ENCODE measurements around the gene KTI12.
"Not testable (repeated sequence)": the region's sequence is repeated elsewhere in the genome, so short reads cannot be mapped to it uniquely, and the experiment has no call there.

The KTI12 gene

DNA sequence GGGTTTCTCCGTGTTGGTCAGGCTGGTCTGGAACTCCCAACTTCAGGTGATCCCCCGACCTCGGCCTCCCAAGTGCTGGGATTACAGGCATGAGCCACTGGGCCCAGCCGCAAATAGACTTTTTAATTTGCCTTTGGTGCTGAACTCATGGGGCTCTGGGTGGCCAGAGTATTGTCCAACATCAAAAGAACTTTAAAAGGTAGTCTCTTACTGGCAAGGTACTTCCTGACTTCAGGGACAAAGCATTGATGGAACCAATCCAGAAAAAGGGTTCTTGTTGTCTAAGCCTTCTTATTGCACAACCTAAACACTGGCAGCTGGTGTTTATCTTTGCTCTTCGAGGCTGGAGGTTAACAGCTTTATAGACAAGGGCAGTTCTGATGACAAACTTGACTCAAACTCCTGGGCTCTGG is 3.8 kb upstream of the KTI12 start:
- no peak for DNase-seq

DNA sequence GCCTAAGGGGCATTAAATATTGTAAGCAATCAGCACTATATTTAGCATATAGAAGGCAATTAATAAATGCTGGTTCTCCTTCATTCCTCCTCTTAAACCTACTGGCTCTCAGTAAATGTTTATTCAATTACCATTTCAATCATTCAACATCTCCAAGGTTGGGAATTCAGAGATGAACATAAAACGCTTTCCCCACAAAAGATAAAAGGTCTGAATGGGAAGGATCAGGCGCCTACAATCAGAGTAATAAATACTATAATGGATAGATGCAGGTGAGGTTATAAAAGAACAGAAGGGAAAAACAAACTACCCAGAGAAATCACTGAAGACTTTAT is 407 bp upstream of the KTI12 start:
- DNase-seq: no peak

DNA sequence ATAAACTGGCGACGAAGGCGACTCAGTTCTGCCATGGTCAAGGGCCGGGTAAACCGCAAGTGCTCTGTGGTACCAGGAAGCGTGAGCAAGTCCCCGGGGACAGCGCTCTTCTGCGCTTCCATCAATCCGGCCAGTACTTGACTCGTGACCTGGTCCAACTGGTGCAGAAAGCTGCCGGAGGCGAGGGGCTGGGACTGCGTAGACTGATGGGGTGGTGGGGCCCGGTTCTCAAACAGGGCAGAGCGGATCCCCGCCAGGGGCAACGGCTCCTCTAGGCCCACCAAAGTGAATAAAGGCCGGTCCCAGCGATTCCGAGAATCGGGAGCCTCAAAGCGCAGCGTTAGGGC is 852 bp downstream of the KTI12 start:
- peak in 1 of 2 donors; percentile 15 for DNase-seq

DNA sequence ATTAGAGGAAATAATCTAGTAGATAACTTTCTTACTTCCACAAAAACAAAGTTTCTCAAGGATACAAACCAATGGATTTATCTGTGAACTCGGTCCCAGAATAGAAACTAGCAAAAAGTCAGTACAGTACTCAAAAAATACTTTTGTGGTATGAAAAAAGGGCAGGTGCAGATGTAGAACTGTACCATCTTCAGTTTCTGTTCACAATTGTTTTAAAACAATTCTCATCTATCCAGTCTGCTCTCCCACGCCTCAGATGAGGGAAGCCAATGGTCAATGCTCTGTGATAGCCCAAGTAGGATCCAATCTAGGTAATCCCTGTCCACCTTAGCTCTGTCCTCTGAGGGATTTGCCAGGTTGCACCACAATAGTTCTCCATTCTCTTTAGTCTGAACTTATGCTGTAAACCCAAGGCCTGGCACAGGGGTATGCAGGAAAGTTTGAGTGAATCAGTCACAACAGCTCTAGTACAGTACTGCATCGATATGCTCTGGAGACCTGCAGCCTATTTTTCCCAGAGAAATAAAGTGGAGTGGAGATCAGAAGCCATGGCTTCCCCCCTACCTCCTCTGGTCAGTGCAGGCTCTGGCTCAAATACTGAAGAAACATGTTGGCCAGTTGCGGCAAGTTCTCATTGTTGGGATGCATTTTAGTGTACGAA is 1.4 kb downstream of the KTI12 start:
- no peak for DNase-seq

DNA sequence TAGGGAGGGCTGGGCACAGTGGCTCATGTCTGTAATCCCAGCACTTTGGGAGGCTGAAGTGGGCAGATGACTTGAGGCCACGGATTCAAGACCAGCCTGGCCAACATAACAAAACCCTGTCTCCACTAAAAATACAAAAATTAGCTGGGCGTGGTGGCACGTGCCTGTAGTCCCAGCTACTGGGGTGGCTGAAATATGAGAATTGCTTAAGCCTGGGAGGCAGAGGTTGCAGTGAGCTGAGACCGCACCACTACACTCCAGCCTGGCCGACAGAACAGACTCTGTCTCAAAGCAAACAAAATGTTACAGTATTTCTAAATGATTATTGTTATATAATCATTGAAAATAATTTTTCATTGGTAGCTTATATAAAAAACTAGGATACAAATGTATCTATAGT is 4.8 kb downstream of the KTI12 start:
- not testable (repeated sequence) for DNase-seq

DNA sequence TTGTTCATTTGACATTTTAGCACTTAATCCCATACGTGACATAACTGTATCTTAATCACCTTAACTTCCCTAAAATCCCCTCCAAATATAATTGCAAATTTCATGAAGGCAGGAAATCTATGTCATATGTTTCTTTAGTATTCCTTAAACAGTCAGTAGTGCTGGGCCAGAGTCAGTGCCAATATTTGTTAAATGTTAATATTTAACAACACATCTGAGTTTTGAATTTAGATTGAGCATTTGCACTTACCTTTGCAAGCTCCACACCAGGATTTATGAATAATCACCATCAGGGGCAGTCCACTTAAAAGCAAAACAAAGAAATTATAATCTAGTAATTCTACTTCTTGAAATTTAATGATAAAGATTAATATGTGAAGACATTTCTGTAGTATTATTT is 5.3 kb downstream of the KTI12 start:
- peak in 1 of 2 donors; percentile 22 for DNase-seq

DNA sequence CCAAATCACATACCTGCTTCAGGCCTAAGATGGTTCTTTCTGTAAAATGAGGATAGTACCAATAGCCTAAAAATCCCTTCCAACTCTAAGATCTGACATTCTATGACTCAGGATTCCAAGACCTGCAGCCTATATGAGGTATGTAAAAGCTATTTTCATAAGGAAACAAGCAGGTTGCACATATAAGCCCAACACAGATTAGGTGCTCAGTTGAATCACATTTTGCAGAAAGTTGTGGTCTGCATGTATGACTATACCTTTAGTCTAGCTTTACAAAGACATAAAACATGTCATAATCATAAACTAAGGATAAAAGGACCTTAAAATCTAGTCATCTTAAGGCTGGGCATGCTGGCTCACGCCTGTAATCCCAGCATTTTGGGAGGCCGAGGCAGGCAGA is 7.3 kb downstream of the KTI12 start:
- DNase-seq: no peak

DNA sequence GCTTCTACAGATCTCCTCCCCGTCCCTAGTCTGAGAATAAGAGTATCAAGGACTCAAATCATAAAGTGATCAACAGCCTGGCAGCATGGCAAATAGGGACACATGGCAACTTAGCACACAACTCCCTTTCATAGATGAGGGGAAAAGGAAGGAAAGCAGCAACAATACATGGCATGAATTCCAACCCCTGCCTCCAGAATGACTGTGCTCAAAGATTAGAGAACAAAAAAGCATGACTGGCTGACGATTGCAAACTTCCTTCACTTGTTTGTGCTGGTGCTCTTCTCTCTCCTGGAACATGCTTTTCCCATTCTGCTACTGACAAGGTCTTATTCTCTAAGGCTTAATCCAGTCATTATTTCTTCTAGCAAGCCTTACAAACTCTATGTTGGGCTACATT is 11.5 kb downstream of the KTI12 start:
- no peak for DNase-seq

DNA sequence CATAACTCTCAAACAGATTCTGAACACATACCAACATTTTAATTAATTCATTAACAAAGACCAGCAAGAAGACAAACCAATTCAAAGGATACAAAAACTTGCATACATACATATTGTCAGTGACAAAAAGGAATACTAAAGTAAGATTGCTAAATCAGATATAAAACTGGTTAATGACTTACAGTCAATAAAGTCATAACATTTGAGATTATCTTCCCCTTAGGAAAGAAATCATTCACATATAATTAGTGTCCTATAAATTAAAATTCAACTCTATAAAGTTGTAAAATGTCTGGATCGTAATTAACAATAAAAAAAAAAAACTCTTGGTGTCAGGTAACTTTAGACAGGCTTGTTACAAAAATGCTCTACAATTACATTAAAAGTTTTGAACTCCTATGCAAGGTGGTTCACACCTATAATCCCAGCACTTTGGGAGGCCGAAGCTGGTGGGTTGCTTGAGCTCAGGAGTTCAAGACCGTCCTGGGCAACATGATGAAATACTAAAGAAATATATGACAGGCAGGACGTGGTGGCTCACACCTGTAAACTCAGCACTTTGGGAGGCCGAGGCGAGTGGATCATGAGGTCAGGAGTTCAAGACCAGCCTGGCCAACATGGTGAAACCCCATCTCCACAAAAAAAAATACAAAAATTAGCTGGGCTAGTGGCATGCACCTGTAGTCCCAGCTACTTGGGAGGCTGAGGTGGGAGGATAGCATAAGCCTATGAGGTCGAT is 25.4 kb downstream of the KTI12 start:
- DNase-seq: no peak

DNA sequence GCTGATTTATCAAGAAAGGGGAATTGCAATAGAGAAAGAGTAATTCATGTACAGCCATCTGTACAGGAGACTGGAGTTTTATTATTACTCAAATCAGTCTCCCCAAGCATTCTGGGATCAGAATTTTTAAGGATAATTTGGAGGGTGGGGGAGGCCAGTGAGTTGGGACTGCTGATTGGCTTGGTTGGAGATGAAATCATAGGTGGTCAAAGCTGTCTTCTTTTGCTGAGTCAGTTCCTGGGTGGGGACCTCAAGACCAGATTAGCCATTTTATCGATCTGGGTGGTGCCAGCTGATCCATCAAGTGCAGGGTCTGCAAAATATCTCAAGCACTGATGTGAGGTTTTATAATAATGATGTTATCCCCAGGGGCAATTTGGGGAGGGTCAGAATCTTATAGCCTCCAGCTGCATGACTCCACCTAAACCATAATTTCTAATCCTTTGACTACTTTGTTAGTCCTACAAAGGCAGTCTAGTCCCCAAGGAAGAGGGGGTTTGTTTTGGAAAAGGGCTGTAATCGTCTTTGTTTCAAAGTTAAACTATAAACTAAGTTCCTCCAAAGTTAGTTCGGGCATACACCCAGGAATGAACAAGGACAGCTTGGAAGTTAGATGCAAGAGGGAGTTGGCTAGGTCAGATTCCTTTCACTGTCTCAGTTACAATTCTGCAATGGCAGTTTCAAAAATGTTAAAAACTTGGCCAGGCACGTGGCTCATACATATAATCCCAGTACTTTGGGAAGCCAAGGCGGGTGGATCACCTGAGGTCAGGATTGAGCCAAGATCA is 26.2 kb downstream of the KTI12 start:
- no peak for DNase-seq

DNA sequence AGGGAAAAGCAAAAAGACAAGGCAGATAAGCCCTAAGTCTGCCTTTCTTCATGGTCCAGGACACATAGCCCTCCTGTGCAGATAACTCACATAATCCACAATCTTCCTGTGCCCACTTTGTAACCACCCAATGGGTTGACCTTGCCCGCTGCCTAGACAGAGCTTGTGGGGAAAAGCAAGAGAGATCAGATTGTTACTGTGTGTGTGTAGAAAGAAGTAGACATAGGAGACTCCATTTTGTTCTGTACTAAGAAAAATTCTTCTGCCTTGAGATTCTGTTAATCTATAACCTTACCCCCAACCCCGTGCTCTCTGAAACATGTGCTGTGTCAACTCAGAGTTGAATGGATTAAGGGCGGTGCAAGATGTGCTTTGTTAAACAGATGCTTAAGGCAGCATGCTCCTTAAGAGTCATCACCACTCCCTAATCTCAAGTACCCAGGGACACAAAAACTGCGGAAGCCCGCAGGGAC is 27.5 kb downstream of the KTI12 start:
- not testable (repeated sequence) for DNase-seq

DNA sequence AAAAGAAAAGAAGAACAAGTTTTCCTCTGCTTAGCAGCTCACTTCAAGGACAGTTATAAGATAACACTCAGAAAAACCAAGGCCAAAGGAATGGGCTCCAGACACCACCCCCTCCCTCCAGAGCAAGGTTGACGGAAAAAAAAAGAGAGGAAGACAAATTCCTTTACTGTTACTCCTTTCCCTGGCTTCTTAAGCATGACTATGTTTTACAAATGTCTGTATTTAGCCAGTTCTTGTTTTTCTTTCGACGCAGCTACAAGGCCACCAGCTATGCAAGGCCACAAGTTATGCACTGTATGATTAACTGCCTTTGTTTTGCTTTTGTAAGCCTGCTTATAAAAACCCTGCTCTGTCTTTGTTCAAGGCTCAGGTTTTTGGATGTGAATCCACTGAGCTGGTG is 28.1 kb downstream of the KTI12 start:
- not testable (repeated sequence) for DNase-seq

DNA sequence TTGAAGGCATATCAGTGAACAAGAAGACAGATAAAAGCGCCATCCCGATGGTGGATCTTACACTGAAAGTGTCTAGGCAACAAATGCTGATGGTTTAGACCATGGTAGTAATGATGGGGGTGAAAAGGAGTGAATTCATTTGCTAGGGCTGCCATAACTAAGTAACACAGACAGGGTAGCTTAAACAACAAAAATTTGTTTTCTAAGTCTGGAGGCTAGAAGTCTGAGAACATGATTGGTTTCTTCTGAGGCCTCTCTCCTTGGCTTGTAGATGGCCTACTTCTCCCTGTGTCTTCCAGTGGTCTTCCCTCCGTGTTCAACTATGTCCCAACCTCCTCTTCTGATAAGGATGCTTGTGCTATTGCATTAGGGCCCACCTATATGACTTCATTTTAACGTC is 29.7 kb downstream of the KTI12 start:
- DNase-seq: no peak

DNA sequence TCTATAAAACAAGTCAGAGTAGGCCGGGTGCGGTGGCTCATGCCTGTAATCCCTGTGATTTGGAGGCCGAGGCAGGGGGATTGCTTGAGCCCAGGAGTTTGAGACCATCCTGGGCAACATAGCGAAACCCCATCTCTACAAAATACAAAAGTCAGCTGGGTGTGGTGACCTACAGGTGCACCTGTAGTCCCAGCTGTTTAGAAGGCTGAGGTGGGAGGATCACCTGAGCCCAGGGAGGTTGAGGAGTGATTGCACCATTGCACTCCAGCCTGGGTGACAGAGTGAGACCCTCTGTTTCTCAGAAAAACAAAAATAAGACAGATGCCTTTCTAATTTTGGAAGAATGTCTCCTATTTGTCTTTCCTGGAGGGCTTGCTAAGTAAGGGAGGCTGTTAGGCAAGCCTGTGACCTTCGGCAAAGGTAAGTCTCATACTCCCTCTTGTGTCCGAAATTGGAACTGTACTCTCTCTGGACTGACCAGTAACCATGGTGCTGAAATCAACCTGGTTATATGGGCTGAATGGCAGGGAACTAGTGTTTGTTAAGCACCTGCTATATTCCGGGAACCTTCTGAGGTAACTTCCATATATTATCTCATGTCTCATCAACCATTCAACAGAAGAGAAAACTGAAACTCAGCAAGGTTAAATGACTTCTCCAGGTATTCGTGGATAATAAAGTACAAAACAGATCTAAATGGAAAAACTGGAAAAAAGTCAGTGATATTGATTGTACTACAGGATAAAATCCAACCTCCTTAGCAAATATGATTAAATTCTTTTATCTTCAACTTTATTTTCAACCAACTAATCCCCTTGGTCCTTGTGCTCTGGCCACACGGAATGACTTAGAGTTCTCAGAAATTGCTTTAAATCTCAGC is 31.3 kb downstream of the KTI12 start:
- peak in 1 of 2 donors; percentile 83 for DNase-seq

DNA sequence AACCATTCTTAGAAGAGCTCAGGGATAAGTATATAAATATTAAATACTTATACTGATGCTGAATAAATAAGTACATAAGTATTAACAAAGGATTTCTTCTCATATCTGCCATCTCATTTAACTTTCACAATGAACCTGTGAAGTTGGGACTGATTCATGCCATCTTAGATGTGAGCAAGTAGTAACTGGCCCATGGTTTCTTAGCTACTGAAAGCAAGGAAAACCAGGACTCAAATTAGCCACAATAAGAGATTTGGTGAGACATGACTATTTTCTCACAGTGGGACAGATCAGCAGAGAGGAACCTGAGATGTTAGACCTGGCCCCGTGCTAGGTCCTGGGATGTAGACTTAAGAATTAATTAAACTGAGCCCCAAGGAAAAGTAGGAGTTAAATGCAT is 34.9 kb downstream of the KTI12 start:
- DNase-seq: no peak

DNA sequence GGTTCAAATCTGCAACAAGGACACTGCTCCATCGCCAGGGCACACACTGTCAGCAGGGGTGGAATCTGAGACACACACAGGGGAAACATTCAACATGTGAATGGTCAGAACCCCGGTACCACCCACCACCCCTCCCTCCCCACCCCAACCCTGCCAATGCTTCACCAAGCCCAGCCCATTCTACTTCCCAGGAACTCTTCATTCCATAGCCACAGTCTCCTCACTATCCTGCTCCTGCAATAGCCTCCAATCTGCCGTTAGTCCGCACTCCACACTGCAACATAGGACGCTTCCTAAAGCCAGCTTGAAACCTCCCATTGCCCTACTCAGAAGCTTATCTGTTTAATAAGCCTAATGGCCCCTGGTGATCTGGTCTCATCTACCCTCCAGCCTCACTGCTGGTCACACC is 35.6 kb downstream of the KTI12 start:
- no peak for DNase-seq

DNA sequence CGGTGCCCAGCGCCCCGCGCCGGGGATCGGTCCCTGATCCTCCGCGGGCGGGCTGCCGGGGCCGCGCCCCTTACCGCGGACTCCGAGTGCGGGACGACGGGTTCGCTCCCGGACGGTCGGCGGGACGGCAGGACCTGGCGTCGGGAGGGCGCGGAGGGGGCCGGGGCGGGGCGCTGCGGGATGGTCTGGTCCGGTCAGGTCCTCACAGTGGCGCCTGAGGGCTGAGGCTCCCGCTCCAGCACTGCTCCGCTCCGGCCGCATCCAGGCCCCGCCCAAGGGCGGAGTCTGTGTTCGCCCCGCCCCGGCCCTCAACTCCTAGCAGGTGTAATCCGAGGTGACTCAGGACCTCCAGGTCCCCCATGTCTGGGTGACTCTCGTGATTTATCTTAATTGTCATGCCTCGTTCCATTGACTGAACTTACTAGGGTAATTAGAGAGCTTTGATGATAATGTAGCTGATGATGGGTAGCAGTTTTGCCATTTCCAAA is 43.1 kb downstream of the KTI12 start, which contains the start of gene RAB3B:
TSS of gene RAB3B (minus strand) at position 223 of the 488 bp plus-strand sequence. CDS start 13,583 bp downstream, outside the sequence.
- peak in 1 of 2 donors; percentile 1 for DNase-seq

DNA sequence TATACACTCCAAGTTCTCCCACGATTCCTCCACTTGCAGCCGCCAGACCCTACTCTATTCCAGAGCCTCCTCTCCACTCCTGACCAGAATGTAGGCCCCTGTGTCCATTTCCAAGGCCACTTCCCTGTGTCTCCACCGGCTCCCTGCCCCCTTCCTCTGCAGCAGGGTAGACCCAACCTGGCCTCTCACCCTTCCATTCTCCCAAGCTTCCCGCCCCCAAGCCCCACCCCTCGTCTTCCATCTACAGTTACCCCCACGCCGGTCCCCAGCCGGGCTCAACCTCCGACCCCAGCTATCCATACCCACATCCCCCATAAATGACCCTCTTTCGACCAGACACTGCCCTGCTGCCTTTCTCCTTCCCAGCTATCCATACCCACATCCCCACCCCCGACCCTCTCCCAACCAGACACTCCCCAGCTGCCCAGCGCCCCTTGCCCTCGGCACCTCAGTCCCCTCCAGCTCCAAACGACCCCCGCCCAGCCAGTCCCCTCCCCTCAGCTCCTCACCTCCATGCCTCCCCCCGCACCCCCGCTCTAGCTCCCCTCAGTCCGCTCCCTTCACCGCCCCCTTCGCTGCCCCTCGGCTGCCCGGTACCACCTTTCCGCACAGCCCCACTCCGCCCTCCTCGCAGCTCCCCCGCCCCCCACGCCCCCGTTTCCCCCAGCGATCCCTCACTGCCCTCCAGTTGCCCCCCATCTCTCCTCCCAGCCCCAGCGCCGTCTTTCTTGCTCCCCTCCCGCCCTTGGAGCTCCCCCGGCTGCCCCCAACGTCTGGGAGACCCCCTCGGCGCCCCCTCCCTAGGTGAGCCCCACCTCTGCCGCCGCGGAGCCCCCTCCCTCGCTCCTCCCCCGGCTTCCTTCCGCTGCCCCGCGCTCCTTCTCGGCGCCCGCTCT is 43.8 kb downstream of the KTI12 start:
- DNase-seq: no peak

DNA sequence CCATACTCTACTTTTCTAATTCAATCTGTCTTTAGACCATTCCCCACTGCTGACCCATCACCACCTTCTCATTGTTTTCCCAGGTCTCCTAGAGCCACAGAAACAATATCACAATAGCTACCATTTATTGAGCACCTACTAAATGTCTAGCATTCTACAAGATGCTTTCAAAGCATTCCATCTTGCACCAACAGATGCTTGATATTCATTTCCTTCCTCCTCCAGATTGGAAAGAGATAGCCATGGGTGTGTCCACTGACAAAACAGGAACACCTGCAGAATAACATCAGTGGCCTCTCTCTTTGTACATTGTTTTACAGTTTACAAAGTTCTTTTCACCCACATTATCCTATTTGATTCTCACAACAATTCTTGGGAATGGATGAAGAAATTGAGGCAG is 45.4 kb downstream of the KTI12 start:
- DNase-seq: no peak

DNA sequence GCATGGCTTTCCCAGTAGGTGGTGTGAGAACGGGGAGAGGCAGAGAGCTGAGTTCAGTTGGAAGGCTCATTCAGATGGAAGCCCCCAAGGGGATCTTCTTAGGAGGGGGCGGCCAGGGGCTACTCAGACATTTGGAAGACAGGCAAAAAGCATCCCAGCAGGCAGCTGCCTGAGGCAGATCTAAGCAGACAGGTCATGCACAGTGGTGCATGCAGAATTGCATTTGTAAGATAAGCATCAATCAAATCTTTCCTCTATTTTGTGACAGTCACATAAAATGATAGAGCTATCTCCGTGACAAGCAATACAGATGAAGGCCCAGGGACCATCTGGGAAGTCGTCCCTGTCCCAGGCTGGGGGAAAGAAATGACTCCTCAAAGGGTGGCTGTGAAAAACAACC is 46.9 kb downstream of the KTI12 start:
- no peak for DNase-seq

DNA sequence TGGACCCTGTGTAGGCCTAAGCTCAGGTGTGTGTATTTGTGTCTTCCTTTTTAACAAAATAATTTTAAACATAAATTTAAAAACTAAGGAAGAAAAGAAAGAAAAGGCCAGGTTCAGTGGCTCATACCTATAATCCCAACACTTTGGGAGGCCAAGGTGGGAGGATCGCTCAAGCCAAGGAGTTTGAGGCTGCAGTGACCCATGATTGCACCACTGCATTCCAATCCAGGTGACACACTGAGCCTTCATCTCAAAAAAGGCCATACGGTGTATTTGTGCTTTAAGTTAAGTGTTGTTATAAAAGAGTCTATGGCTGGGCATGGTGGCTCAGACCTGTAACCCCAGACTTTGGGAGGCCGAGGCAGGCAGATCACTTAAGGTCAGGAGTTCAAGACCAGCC is 51.4 kb downstream of the KTI12 start:
- no peak for DNase-seq
